Measurements from ENCODE around the gene RUNX2. TPM values are rescaled to one million over a fixed set of nuclear protein-coding genes. Genes with fewer than 3 reads are reported as not detected.

RUNX2 gene
- polyA plus RNA-seq, 1 donor (not counting 4 experiments of a cell fraction or from before 2014, with no cell fraction given) = 1.4 TPM

- Histone ChIP-seq H4K20me1 (ENCODE audit: control insufficient read depth, extremely low read depth, insufficient read depth, low read length) (no peaks in the 10 kb centered on the region), H3K36me3 (ENCODE audit: control insufficient read depth in 2 of 2, extremely low read depth in 1 of 2, insufficient read depth in 2 of 2, low read length in 2 of 2) (no peaks in the 10 kb centered on the region), H3K79me2 (ENCODE audit: control insufficient read depth, insufficient read depth, low read length) (no peaks in the 10 kb centered on the region), H3K9me3 (ENCODE audit: control insufficient read depth, low read depth, low read length) (no peaks in the 10 kb centered on the region), H3K4me3 (ENCODE audit: control insufficient read depth in 2 of 3, extremely low read depth in 1 of 3, insufficient read depth in 2 of 3, low read depth in 1 of 3, low read length in 3 of 3) (peak overlapping the region in 2 of 3 experiments; percentile 9 to 20), H3K4me1 (ENCODE audit: control insufficient read depth, extremely low read depth, insufficient read depth, low read length) (peaks cover 56% of the 10 kb centered on the region), H2AFZ (ENCODE audit: control insufficient read depth, low read length) (peak overlapping the region; percentile 2), H3K9ac (ENCODE audit: control insufficient read depth, extremely low read depth, insufficient read depth, low read length) (no peak overlapping the region), H3K4me2 (ENCODE audit: control insufficient read depth, extremely low read depth, insufficient read depth, low read depth, low read length) (peak overlapping the region; percentile 67), H3K27me3 (ENCODE audit: control insufficient read depth, extremely low read depth, insufficient read depth, low read length) (no peaks in the 10 kb centered on the region), H3K27ac (ENCODE audit: control insufficient read depth, insufficient read depth, low read length) (peak overlapping the region; percentile 61), H3K9me1 (ENCODE audit: control insufficient read depth, extremely low read depth, insufficient read depth, low read length) (no peaks in the 10 kb centered on the region)
- TF ChIP-seq CTCF (optimal IDR thresholded peaks at IDR 0.05 in 1 of 3, IDR thresholded peaks at IDR 0.05 in 1 of 3, conservative IDR thresholded peaks at IDR 0.05 in 1 of 3; ENCODE audit: extremely low read depth in 1 of 3, insufficient read depth in 2 of 3, low read length in 3 of 3) (no peak), EZH2 (IDR thresholded peaks at IDR 0.05; ENCODE audit: low read length) (no peak)
- dilution Hi-C loops (cut with MboI; ENCODE audit: extremely low pct_ligation_motif_present, low sequenced_read_pairs) = no loop called here
- no peak for DNase-seq (ENCODE audit: low read depth, low spot score)
- peak; percentile 90 for FAIRE-seq
Observed at GRCh38 chr6:45436544-45437438, 108.7 kb downstream of the RUNX2 start.

GRCh38 chr6:45437439-45437815 lies 109.3 kb downstream of the RUNX2 start:
- Histone ChIP-seq H2AFZ (ENCODE audit: control insufficient read depth, low read length) (peak overlapping the region; percentile 2), H3K79me2 (ENCODE audit: control insufficient read depth, insufficient read depth, low read length) (no peaks in the 10 kb centered on the region), H3K4me3 (ENCODE audit: control insufficient read depth in 2 of 3, extremely low read depth in 1 of 3, insufficient read depth in 2 of 3, low read depth in 1 of 3, low read length in 3 of 3) (no peak overlapping the region), H3K4me2 (ENCODE audit: control insufficient read depth, extremely low read depth, insufficient read depth, low read depth, low read length) (peak overlapping the region; percentile 67), H3K27ac (ENCODE audit: control insufficient read depth, insufficient read depth, low read length) (peak overlapping the region; percentile 61), H3K9me1 (ENCODE audit: control insufficient read depth, extremely low read depth, insufficient read depth, low read length) (no peaks in the 10 kb centered on the region), H4K20me1 (ENCODE audit: control insufficient read depth, extremely low read depth, insufficient read depth, low read length) (no peaks in the 10 kb centered on the region), H3K27me3 (ENCODE audit: control insufficient read depth, extremely low read depth, insufficient read depth, low read length) (no peaks in the 10 kb centered on the region), H3K36me3 (ENCODE audit: control insufficient read depth in 2 of 2, extremely low read depth in 1 of 2, insufficient read depth in 2 of 2, low read length in 2 of 2) (no peaks in the 10 kb centered on the region), H3K9ac (ENCODE audit: control insufficient read depth, extremely low read depth, insufficient read depth, low read length) (no peak overlapping the region), H3K4me1 (ENCODE audit: control insufficient read depth, extremely low read depth, insufficient read depth, low read length) (peaks cover 56% of the 10 kb centered on the region), H3K9me3 (ENCODE audit: control insufficient read depth, low read depth, low read length) (no peaks in the 10 kb centered on the region)
- no peak for DNase-seq (ENCODE audit: low read depth, low spot score)
- no peak for FAIRE-seq
- dilution Hi-C loops (cut with MboI; ENCODE audit: extremely low pct_ligation_motif_present, low sequenced_read_pairs) = no loop called here
- no peak for TF ChIP-seq CTCF (optimal IDR thresholded peaks at IDR 0.05 in 1 of 3, IDR thresholded peaks at IDR 0.05 in 1 of 3, conservative IDR thresholded peaks at IDR 0.05 in 1 of 3; ENCODE audit: extremely low read depth in 1 of 3, insufficient read depth in 2 of 3, low read length in 3 of 3)
- TF ChIP-seq EZH2 (IDR thresholded peaks at IDR 0.05; ENCODE audit: low read length) = no peak
